Subcutaneous adipose tissue (tissue), 4 donors: ENCODE results near the gene C11orf91. TPM values are rescaled to one million over a fixed set of nuclear protein-coding genes. Genes with fewer than 3 reads are reported as not detected.

Source experiments
- CTCF ChIP-seq: fragments of 450-650 bp; IDR thresholded peaks from one replicate; pipeline ENCODE4 v1.5.1; 2016; ENCODE audit warnings: low read depth, mild to moderate bottlenecking, control low read depth, antibody characterized with exemption, moderate library complexity
- total RNA-seq, 4 donors: library from RNA; depleted of rRNA; stranded (reverse); fragments of >200 nt; gene quantifications; one replicate each; pipeline ENCODE4 v1.1.0, GENCODE V29; 2016

C11orf91 gene
- total RNA-seq, 4 donors from 2014 or later = 1.6 TPM; not detected in 3

GRCh38 chr11:33685082-33685481 is 15.5 kb downstream of the C11orf91 start:
- no peak for TF ChIP-seq CTCF

GRCh38 chr11:33684003-33684706 is 16.5 kb downstream of the C11orf91 start:
- no peak for TF ChIP-seq CTCF

GRCh38 chr11:33682446-33682845 is 18.2 kb downstream of the C11orf91 start:
- no peak for TF ChIP-seq CTCF

GRCh38 chr11:33682019-33682418 is 18.6 kb downstream of the C11orf91 start:
- TF ChIP-seq CTCF = no peak

- TF ChIP-seq CTCF = no peak
Measured at GRCh38 chr11:33674035-33674814, 26.4 kb downstream of the C11orf91 start.

GRCh38 chr11:33672273-33672672 is 28.4 kb downstream of the C11orf91 start:
- no peak for TF ChIP-seq CTCF

GRCh38 chr11:33670250-33671011 is 30.2 kb downstream of the C11orf91 start:
- TF ChIP-seq CTCF = no peak
